ENCODE results near the gene PPDPF.

Gene PPDPF

GRCh38 chr20:63556873-63557478 lies 36.4 kb downstream of the PPDPF start:
- TF ChIP-seq SIN3A (IDR thresholded peaks at IDR 0.05; ENCODE audit: borderline replicate concordance, insufficient read depth, low read length): no peak
- no peak for TF ChIP-seq TAF1 (IDR thresholded peaks at IDR 0.05; ENCODE audit: borderline replicate concordance, insufficient read depth, low read length)
- no peak for TF ChIP-seq POLR2AphosphoS5 (IDR thresholded peaks at IDR 0.05; ENCODE audit: low read depth, low read length)
- no peak for TF ChIP-seq FOXP2 (optimal IDR thresholded peaks at IDR 0.05; ENCODE audit: borderline replicate concordance, extremely low read depth, extremely low read length, insufficient read depth)
- TF ChIP-seq REST (IDR thresholded peaks at IDR 0.05; ENCODE audit: insufficient read depth in 1 of 2, low read depth in 2 of 2, low read length in 2 of 2): no peak

- TF ChIP-seq POLR2AphosphoS5 (IDR thresholded peaks at IDR 0.05; ENCODE audit: low read depth, low read length) (no peak), SIN3A (IDR thresholded peaks at IDR 0.05; ENCODE audit: borderline replicate concordance, insufficient read depth, low read length) (no peak)
Observed at GRCh38 chr20:63557481-63557891, 36.9 kb downstream of the PPDPF start.

DNA sequence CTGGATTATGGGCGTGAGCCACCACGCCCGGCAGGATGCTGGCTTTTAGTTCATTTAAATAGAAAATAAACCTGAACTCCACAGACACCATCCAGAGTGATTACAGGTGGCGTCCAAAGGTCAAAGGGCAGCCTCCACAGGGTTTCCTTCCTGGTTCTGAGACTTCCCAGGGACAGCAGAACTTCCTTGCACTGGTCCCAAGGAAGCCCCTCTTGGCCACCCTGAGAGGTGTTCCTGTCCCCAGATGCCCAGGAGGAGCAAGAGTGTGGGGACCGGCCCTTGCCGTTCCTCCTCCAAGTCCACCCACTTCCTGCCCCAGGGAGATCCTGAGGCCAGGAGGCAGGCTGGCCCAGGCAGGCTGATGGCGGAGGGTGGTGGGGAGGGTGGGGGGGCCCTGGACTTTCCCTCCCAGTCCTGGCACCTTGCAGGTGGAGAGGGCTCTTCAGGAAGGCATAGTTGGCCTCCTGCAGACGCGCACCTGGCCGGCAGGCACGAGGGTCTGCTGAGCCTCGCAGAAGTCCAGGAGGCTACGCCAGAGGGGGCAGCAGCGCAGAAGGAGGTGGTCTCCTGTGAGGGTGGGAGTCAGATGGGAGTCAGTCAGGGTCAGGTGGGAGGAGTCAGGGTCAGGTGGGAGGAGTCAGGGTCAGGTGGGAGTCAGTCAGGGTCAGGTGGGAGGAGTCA lies 38.4 kb downstream of the PPDPF start:
- TF ChIP-seq POLR2AphosphoS5 (IDR thresholded peaks at IDR 0.05; ENCODE audit: low read depth, low read length) (no peak), REST (IDR thresholded peaks at IDR 0.05; ENCODE audit: insufficient read depth in 1 of 2, low read depth in 2 of 2, low read length in 2 of 2) (no peak), SIN3A (IDR thresholded peaks at IDR 0.05; ENCODE audit: borderline replicate concordance, insufficient read depth, low read length) (no peak), FOXP2 (optimal IDR thresholded peaks at IDR 0.05; ENCODE audit: borderline replicate concordance, extremely low read depth, extremely low read length, insufficient read depth) (no peak), TAF1 (IDR thresholded peaks at IDR 0.05; ENCODE audit: borderline replicate concordance, insufficient read depth, low read length) (no peak)

DNA sequence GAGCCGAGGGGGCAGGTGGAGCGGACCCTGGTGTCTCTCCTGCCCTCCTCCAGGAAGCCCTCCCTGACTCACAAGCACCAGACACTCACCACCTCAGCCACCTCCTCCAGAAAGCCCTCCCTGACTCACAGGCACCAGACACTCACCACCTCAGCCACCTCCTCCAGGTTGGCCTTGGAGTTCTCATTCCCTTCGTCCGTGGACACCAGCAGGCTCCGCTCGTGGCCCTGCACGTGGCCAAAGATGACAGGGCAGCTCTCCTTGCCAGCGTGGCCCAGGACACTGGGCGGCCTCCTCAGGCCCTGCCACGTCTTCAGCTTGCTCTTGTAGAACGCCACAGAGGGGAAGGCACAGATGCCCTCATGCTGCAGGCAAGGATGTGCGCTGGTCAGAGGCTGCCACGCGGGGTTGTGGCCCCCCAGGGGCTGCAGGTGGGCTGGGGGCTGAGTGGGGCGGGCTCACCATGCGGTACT lies 39.8 kb downstream of the PPDPF start:
- TF ChIP-seq SIN3A (IDR thresholded peaks at IDR 0.05; ENCODE audit: borderline replicate concordance, insufficient read depth, low read length): no peak
- no peak for TF ChIP-seq TAF1 (IDR thresholded peaks at IDR 0.05; ENCODE audit: borderline replicate concordance, insufficient read depth, low read length)
- no peak for TF ChIP-seq POLR2AphosphoS5 (IDR thresholded peaks at IDR 0.05; ENCODE audit: low read depth, low read length)

DNA sequence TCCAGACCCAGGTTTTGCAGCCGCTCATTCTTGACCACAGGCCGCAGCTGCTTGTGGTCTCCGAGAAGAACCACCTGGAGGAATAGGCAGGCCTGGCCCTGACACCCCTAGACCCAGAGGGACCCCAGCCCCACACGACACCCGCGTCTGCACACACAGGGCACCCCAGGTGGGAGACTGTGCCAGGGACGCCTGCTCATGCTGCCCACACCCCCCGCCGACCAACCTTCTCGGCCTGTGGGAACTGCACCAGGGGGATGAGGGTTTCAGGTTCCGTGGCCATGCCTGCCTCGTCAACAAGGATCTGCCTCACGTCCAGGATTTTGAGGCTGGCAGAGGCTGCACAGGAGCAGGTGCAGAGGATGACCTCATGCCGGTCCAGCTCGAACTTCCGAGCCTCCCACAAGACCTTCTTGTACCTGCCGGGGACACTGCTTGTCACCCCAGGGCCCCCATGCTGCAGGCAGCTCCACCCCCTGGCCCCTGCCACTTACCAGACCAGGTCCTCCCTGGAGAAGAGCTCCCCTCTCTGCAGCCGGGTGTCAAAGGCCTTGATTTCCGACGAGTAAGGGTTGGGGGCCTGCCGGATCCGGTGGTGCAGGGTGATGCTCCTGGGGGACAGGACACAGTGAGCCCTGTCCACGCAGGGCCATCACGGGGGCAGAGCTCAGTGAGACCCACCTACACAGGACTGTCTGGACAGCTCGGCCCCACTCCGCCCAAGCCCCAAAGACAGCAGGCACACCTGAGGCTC lies 40.5 kb downstream of the PPDPF start:
- TF ChIP-seq POLR2AphosphoS5 (IDR thresholded peaks at IDR 0.05; ENCODE audit: low read depth, low read length) (no peak), REST (IDR thresholded peaks at IDR 0.05; ENCODE audit: insufficient read depth in 1 of 2, low read depth in 2 of 2, low read length in 2 of 2) (no peak)
